Kasumi-1 (cell line): ENCODE measurements around the gene TAPBP.
A peak's percentile ranks its signal among the peaks of the same experiment; 100 is the strongest.

Experiments
- DNase-seq, 2 experiments: peaks; one replicate each; lab custom pipeline; 2025; lab: John Stamatoyannopoulos, UW

The TAPBP gene

DNA sequence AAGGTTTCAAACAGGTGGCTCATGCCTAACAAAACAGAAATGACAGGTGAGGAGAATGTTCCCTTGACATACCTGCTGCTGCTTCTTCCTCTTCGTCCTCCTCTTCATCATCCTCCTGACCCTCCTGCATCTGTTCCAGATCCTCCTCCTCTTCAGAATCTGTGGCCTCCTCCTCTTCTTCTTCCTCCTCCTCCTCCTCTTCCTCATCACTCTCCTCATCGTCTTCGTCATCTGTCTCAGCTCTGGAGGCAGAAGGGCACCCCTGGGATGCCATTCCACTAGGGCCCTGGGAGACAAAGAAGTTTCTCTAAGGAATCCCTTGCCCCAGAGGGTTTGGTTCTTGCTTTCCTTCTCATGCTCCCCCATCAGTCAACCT, 6.0 kb upstream of the TAPBP start:
- DNase-seq = no peak

DNA sequence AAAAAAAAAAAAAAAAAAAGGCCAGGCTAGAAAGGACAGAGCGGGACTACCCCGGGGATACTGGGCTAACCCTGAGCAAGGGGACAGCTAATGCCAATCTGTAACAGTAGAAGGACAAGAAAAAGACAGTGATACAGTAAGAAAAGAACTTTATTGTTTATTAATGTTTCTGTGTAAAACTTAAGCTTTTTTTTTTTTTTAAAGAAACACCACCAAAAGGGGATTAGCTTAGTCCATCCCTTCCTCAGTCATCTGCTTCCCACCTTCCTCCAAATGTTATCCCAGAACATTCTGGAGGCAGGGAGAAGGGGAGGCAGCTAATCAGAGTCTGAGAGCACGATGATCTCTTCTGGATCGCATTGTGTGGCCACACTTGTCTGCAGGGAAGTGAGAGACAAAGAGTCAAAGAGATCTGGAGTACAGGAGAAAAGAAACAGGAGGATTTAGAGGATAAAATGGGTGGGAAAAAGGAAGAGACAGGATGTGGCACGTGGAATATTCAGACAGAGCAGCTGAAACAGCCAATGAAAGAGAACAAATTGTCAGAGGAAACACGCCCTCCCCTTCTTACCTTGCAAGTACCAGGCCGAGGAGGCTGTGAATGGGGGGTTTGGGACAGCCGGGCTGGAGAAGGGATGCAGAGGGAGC, 4.7 kb upstream of the TAPBP start:
- DNase-seq = no peak

DNA sequence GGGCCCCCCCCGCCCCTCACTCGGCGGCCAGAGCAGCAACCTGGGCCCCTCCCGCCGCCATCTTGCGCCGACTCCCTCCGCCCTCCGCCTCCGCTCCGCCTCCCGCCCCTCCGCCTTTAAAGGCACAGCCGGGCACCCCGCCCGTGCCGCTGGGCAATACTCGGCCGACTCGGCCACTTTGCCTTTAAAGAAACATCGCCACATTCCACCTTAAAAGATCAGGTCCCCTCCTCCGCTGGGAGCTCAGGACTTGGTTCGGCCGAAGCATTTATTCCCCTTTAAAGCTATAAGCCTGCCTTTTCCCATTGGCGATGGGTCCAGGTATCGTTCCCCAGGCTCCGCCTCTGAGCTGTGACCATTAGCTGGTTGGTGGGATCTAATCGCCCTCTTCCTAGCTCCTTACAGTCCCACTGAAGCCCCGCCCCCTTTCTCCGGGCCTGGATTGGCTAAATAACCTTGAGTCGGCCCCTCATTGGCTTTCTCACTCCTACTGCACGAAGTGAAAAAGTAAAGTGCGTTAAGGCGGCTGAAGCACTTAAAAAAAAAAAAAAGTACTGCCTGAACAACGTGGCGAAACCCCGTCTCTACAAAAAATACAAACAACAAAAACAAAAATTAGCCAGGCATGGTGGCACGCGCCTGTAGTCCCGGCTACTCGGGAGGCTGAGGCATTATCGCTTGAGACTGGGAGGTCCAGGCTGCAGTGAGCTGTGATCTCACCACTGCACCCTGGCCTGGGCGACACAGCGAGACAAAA, 4.0 kb upstream of the TAPBP start, which contains the start of gene ZBTB22:
ZBTB22 (minus strand) TSS at position 76 of the 757 bp plus-strand sequence. CDS start 828 bp downstream, outside the sequence.
- DNase-seq = peak; percentile 95 to 98

DNA sequence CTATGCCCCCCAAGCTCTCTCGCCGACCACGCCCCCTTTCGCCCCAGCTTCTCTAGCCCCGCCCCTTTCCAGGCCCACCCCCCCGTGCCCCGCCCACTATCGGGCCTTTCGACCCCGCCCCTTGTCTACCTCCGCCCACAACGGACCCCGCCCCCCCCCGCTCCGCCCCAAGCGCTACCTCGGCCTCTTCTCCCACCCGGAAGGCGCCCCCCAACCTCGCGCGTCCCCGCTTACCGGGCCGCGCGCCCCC, 3.5 kb upstream of the TAPBP start:
- DNase-seq = peak; percentile 56

DNA sequence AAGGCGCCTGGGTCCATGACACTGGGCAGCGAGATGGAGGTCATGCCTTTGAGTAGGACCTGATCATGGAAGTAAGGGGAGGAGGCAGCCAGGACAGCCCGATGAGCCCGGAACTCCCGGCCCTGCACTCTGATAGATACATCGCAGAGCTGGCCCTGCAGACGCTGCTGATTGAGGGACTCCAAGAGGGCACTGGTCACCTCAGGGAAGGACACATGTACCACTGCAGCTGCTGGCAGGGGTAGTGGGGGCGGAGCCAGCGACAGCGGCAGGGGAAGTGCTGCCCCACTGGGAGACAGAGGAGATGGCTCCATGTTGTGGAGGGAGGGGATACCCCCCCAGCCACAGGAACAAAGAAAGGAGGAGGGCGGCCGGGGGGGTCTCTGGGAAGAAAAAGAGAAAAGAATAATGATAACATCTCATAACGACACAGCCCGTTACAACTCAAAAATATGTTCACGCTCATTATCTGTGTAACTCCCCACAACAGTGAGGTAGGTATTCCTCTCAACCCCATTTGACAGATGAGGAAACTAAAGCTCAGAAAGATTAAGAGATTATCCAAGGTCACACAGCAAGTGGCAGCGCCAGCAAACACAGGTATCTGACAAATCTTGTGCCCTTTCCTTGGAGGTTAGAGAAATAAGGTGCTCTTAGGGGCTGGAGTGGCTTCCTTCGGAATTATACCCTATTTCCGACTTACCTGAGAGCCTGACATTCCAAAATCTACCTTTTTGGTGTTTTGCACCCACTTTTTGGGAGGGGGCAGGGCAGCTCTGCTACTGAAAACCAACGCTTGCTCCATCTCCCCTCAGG, 2.9 kb upstream of the TAPBP start:
- no peak for DNase-seq

DNA sequence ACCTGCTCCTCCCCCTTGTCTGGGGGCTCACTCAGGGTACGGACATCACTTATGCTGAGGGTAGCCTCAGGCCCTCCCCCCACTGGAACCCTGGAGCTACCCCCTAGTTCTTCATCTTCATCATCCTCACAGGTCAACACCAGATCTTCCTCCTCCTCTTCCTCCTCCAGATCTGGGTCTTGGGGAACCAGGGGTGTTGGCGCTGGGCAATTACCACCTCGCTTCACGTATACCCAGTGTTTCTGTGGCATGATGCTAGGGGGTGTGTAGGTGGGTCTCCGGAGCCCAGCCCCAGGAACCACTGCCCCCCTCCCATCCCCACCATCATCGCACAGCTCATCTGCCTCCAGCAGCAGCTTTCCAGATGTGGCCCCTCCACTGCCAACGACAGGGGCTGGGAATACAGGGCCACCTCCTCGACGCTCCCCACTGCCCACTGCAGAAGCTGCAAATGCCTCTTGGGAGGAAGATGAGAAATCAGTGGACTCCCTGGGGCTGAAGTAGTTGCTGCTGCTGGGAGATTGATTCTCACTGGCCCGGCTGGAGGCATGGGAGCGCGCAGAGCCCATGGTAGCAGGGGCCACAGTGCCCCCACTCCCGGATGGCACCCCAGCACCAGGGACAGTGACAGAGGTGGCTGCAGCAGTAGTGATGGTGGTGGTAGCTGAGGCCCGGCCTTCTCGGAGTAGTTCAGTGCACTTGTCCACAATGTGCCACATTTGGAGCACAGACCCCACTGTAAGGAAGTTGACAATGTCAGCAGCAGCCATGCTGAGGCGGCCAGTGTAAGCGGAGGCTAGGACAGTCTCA, 2.1 kb upstream of the TAPBP start:
- DNase-seq = no peak

DNA sequence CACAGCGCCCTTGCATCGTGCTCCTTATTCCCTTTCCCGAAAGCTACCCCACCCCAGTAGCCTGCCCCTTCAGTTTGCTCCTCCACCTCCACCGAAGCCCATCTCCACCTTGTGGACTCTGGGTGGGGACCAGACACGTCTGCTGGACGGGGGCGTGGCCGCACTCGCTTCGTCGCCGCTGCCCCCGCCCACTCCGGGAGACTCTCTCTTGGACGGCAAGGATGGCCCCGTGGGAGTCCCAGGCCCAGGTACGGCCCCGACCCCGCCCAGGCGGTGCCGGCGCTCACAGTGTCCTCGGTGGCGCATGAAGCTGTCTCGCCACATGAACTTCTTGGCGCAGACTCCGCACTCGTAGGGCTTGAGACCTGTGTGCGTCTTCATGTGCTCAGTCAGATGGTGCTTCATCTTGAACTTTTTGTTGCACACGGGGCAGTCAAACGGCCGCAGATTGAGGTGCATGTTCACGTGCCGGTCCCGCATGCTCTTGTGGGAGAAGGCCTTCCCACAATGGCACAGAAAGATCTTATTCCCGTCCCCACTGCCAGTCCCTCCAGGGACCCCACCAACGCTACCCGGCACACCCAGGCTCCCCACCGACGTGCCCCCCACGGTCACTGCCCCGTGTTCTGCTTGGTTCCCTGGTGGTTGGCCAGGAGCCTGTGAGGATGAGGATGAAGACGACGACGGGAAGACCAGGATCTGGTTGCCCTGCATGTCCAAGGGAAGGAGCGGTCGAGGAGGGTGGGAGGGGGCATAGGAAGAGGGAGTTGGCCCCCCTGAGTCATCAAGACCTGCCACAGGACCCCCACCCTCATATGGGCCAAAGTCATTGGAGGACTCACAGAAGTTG, 1.3 kb upstream of the TAPBP start:
- no peak for DNase-seq

DNA sequence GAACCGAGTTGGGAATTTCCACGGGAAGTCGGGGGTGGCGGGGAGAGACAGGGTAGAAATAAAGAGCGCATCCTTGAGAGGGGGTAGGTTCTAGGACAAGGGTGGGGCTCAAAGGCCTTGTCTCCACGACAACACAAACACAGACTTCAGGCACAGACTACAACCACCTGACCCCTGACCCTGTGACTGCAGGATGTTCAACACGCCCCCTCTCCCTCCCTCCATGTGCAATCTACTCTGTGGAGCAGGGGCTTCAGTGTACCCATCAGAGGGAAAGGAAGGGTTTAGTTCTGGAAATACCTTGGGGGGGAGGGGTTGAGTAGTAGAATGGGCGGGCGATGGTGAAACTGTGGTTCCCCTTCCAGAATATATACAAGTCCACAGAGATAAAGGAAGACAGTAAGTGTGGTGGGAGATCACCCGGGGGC, 651 bp upstream of the TAPBP start:
- peak; percentile 50 to 51 for DNase-seq

DNA sequence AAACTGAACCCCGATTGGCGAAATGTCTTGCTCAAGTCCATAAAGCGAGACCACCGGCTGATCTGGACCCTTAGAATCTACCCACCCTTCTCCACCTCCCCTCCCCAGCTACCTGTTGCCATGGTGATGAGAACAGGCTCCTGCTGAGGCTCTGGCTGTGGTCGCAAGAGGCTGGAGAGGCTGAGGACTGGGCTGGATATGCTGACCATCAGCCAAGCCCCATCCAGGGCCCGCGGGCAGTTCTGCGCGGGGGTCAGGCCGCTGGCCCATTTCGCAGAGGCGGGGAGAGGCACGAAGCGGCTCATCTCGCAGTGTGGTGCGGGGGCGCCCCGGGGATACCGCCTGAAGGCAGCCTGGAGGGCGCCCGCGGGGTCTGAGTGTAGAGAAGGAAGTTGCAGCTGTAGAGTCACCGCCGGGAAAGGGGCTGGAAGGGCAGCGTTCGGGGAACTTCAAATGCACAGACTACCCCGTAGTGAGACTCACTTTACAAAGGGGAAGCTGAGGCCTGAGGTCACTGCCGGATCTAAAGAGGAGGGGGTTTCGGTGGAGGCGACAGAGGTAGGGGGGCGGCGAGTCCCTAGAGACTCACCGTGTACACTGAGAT, 671 bp downstream of the TAPBP start:
- DNase-seq = peak; percentile 48 to 68

DNA sequence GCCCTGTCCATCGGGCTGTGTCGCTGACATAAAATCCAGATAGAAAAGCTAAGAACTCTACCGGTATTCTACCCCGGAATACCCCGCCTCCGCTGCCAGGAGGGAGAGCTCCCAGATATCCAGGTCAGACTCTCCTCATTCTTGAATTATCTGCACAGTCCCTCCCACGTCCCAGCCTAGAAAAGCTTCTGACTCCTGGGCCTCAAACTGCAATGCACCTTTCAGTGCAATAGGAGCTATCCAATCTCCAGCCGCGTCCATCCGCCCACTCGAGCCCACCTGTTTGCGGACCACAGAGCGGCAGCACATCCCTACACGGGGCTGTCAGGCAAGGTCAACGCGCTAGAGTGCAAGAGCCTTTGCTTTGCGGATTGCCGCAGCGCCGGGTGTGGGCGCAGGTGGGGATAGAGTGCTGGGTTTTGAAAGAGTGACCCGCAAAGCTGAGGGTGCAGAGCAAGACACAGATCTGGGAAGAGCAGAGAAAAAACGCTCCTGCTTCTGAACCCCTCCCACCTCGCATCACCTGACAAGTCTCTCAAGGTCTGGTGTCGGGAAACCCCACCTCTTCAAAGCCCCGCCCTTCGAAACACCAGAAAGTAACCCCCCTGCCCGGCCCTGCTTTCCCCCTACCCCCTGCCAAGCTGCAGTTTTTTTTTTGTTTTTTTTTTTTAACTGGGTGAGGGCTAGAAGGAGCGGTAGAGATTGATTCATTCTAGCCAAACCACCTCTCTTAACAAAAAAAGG, 1.3 kb downstream of the TAPBP start:
- DNase-seq = peak; percentile 68 to 69

DNA sequence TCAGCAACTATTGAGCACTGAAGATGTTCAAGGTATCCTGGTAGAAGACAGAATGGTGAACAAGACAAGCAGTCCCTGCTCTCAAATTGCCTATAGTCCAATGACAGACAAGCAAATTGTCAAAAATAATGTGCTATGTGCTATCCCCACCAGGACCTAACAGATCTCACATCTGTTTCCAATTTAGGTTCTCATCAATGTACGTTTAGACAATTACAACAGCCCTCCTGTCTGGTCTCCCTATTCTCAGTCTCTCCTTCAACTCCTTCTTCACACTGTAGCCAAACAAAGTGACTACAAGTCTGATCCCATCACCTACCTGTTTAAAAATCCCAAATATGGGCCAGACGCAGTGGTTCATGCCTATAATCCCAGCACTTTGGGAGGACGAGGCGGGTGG, 7.5 kb downstream of the TAPBP start:
- DNase-seq = no peak

DNA sequence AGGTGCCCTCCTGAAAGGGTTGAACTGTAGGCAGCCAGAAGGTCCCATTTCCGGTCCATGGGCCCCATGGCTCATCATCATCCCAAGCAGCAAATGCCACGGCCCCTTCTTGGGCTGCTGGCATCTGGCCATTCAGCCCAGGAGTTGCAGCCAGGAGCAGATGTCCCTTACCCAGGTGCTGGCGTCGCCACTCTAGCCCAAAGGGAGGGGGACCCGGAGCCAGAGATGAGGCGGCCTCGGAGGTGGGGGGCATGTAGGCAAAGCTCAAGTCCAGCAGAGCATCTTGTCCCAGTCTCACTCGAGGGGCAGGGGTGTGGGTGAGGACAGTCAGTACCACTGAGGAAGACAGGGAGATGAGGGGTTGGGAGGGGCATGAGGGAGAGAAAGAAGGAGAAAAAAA, 8.8 kb downstream of the TAPBP start:
- no peak for DNase-seq

DNA sequence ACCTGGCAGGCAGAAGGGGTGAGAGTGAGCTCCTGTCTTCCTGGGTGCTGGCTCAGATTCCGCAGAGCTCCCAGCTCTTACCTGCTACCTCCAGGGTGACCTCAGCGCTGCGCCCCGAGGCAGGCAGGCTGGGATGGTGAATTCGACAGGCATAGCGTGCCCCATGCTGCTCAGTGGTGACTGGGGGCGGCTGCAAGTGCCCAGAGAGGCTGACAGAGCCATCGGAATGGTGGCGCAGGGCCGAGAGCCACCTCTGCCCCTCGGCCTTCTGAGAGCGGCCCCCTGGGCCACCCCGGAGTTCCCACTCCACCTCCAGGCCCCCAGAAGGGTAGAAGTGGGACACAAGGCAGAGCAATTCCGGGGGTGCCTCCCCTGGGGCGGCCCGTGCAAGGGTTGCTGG, 9.7 kb downstream of the TAPBP start:
- DNase-seq = no peak

DNA sequence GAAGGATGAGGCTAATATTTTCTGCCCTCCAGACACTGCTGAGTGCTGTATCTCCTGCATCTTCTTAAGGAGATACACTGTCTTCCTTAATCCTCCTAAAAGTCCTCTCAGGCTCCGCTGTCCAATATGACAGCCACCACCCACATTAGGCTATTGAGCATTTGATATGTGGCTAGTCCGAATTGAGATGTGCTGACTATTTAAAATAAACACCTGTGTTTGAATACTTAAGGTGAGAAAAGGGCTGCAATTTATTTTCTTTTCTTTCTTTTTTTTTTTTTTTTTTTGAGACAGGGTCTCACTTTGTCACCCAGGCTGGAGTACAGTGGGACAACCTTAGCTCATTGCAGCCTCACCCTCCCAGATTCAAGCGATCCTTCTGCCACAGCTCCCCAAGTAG, 12.0 kb downstream of the TAPBP start:
- DNase-seq = no peak

DNA sequence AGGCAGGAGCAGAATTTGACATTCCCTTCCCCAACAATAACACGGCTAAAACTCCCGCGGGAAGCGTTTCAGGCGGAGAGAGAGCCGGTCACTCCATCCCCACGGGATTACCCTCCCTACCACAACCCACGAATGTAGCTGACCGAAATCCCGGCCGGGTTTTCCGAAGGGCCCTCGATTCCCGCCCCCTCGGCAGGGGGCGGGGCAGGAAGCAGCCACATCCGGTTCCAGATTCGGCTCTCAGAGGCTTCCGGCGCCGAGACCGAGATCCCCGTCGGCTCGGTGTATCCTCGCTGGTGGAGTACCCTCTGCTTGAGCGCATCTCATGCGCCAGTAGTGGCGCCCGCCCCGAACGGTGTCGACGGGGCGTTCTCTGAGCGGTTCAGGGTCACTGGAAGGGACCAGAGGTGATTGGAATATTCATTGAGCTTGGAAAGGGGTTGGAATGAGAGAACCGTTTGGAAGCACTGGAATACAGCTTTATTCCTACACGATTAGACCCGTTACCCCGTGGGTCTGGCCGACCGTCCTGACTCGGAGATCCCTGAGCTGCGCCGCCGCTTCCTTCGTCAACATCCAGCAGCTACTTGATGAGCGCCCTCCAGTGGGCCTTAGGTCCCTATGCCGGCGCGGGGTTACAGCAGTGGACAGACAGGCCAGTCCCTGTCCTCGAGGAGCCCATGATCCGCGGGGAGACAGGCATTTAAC, 14.5 kb downstream of the TAPBP start:
- peak; percentile 87 to 92 for DNase-seq

DNA sequence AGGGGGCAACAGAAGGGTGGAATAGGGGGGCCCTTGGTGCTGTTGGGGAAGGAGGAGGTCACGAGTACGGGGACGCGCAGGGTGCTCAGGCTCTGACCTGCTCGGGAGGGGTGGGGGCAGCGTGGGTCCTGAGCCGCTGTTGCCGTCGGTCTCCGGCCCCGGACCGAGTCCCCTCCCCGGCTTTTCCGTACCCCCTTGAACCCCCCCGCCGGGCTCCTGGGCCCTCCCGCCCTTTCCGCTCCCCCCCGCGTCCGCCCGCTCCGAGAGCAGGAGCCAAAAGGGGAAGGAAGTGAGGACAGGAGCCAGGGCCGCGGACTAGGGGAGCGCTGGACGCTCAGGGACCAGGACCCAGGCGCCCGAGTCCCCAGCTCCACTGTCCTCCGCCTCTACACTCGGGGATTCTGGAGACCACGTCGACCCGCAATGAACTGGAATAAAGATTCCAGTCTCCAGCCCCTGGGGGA, 15.1 kb downstream of the TAPBP start, which contains the start of gene RGL2:
RGL2 (minus strand) TSS at position 170 of the 464 bp plus-strand sequence. CDS start 332 bp downstream, outside the sequence.
- peak; percentile 80 to 85 for DNase-seq

DNA sequence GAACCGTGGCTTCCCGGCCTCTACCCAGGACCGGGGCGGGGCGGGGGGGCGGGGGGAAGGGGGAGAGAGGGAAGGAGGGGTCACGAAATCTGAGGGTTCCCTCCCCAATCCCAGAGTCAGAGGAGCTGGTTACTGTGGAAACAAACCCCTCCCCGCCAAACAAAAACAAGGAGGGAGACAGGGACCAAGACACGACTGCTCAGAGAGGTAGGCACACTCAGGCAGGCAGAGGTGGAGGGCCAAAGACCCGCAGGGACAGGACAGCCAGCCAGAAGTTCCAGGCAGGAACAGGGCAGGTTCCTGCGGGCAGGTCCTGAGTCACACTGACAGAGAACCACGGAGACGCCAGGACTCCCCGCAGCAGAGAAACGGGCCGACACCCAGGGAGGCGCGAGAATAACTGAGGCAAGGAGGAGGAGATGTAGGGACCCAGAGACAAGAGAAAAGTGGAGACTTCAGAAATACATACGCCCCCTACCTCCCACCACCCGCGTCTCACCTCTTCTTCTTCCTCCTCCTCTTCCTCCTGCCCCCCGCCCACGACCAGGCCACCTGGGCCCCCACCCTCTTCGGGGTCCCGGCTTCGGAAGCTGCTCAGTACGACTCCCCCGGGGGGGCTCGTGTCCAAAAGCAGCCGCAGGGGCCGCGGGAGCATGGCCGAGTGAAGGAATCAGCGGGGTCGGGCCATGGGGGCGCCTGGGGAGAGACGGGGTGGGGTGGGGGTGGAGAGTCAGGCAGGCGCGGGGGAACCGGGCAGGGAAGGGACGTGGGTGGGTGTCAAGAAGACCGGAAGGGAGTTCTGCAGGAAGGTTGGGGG, 15.7 kb downstream of the TAPBP start:
- peak; percentile 68 to 71 for DNase-seq

DNA sequence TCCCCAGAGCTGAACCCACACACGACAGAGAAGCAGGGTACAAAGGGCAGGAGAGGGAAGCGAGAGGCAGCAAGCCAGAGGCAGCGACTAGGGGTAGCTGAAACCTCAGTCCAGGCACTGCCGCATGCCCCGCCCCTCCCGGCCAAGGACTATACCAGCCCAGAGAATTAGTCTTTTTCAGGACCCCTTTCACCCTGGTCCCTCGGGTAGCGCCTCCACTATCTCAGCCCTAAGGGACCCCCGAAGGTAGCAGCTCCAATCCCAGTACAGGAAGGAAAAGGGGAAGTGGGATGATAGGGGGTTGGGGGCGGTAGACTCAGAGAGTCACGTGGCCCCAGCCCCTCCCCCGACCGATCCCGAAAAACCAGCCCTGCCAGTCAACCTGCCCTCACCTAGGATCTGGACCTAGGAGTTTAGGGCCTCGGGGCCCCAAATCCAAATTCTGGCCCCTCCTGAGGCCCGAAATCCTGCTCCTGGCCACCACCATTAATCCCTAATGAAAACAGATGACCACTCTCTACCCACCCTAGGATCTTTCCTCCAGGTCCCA, 16.4 kb downstream of the TAPBP start:
- peak; percentile 32 to 43 for DNase-seq
